A673 (cell line): ENCODE measurements around the gene METTL26.

Experiments used
- EZH2 ChIP-seq: fragments of 200-600 bp; sonication (generic); IDR thresholded peaks from 2 replicates; pipeline ENCODE4 v1.6.1; 2017; ENCODE audit warnings: borderline replicate concordance, low read depth, mild to moderate bottlenecking, mixed read lengths, antibody characterized with exemption, low read length; ENCODE audit not compliant: poor library complexity, severe bottlenecking
- TF ChIP-seq, protein P1 (sequence below): fragments of 300-800, 200-600 bp; sonication (generic); conservative IDR thresholded peaks from 2 replicates; pipeline ENCODE4 v1.5.1; 2017; ENCODE audit warnings: low read depth, mild to moderate bottlenecking, antibody characterized with exemption, low read length, moderate library complexity, mixed read lengths

DNA sequence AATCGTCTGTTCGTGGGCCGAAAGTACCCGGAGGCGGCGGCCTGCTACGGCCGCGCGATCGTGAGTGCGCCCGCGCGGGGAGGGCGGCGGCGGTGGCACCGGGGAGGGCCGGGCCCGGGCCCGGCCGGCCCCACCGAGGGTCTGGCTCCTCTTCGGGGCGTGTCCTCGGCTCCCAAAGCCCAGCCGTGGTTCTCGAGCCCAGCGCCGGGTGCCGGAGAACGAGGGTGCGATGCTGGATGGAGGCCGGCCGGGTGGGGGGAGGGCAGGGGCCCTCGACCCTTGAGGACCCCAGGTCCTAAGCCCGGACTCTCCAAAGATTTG, 44.5 kb upstream of the METTL26 start:
- TF ChIP-seq, protein P1, sequence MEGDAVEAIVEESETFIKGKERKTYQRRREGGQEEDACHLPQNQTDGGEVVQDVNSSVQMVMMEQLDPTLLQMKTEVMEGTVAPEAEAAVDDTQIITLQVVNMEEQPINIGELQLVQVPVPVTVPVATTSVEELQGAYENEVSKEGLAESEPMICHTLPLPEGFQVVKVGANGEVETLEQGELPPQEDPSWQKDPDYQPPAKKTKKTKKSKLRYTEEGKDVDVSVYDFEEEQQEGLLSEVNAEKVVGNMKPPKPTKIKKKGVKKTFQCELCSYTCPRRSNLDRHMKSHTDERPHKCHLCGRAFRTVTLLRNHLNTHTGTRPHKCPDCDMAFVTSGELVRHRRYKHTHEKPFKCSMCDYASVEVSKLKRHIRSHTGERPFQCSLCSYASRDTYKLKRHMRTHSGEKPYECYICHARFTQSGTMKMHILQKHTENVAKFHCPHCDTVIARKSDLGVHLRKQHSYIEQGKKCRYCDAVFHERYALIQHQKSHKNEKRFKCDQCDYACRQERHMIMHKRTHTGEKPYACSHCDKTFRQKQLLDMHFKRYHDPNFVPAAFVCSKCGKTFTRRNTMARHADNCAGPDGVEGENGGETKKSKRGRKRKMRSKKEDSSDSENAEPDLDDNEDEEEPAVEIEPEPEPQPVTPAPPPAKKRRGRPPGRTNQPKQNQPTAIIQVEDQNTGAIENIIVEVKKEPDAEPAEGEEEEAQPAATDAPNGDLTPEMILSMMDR: no peak
- no peak for TF ChIP-seq EZH2
